ENCODE measurements around the gene LIM2.
"Not testable (repeated sequence)": the region's sequence is repeated elsewhere in the genome, so short reads cannot be mapped to it uniquely, and the experiment has no call there.

Gene LIM2, protein sequence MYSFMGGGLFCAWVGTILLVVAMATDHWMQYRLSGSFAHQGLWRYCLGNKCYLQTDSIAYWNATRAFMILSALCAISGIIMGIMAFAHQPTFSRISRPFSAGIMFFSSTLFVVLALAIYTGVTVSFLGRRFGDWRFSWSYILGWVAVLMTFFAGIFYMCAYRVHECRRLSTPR

DNA sequence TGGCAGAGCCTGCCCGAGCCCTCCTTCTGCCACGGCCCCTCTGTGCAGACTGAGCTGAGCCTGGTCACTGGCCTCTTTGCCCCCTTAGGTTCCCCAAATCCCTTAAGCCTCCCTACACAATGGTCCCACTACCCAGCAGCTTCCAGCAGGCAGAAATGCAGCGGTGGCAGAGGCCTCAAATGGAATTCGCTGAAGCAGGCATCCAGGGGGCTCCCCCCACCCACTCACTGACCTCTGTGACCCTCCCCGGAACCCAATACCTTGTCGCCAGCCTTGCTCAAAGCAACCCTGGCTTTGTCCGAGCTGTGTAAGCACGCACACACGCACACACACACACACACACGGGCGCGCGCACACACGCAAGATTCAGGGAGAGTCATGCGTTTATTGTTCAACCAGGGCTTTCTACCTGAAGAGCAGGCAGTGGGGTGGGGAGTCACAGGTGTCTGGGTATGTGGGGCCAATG, at the start of gene LIM2:
Gene LIM2, minus strand, starts transcription at position 51 of the 466 bp plus-strand sequence. CDS start 531 bp downstream, outside the sequence.
- Histone ChIP-seq H3K27me3 (ENCODE audit: control insufficient read depth, insufficient read depth, low read length) (no peaks in the 10 kb centered on the region), H3K9ac (ENCODE audit: low read length) (no peak within 1 kb of the TSS), H3K4me1 (ENCODE audit: control insufficient read depth, insufficient read depth, low read length) (no peaks in the 10 kb centered on the region), H3K36me3 (ENCODE audit: control insufficient read depth, insufficient read depth, low read length) (no peaks in the 10 kb centered on the region), H3K27ac (ENCODE audit: low read depth, low read length) (no peak within 1 kb of the TSS), H3K4me3 (ENCODE audit: low read length) (no peak within 1 kb of the TSS)

DNA sequence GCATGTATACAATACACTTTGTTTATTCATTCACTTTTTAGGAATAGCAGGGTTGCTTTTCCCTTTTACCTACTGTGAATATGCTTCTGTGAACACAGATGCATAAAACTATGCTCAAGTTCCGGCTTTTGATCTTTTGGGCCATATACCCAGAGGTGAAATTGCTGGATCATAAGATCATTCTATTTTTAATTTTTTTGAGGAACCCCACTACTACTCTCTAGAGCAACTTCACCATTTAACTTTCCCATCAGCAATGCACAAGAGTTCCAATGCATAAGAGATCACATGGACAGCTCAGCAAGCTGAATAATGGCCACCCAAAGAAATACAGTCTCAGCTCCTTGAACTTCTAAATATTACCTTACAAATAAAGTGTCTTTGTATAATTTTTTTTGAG, 46.7 kb upstream of the LIM2 start:
- no peak overlapping the region for H3K27ac ChIP-seq (ENCODE audit: low read depth, low read length)
- H3K27me3 ChIP-seq (ENCODE audit: control insufficient read depth, insufficient read depth, low read length), result peaks cover 3% of the 10 kb centered on the region
- H3K4me1 ChIP-seq (ENCODE audit: control insufficient read depth, insufficient read depth, low read length), result no peaks in the 10 kb centered on the region
- H3K36me3 ChIP-seq (ENCODE audit: control insufficient read depth, insufficient read depth, low read length), result no peaks in the 10 kb centered on the region
- H3K9ac ChIP-seq (ENCODE audit: low read length), result no peak overlapping the region
- no peak overlapping the region for H3K4me3 ChIP-seq (ENCODE audit: low read length)

DNA sequence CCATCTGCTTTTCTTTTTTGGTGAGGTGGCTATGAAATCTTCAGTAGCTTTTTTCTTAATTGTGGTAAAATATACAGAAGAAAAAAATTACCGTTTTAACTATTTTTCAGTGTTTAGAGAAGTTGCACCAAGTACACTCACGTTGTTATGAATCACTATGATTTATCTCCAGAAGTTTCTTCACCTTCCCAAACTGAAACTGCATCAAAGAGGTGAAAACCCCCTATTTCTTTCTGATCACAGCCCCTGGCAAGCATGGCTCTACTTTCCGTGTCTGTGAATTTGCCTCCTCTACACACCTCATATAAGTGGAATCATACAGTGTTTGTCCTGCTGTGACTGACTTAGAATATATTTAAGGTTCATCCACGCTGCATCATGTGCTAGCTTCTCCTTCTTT, 45.3 kb upstream of the LIM2 start:
- Histone ChIP-seq H3K9ac (ENCODE audit: low read length) (no peak overlapping the region), H3K36me3 (ENCODE audit: control insufficient read depth, insufficient read depth, low read length) (no peaks in the 10 kb centered on the region), H3K4me3 (ENCODE audit: low read length) (no peak overlapping the region), H3K27ac (ENCODE audit: low read depth, low read length) (no peak overlapping the region), H3K4me1 (ENCODE audit: control insufficient read depth, insufficient read depth, low read length) (no peaks in the 10 kb centered on the region), H3K27me3 (ENCODE audit: control insufficient read depth, insufficient read depth, low read length) (peaks cover 3% of the 10 kb centered on the region)

DNA sequence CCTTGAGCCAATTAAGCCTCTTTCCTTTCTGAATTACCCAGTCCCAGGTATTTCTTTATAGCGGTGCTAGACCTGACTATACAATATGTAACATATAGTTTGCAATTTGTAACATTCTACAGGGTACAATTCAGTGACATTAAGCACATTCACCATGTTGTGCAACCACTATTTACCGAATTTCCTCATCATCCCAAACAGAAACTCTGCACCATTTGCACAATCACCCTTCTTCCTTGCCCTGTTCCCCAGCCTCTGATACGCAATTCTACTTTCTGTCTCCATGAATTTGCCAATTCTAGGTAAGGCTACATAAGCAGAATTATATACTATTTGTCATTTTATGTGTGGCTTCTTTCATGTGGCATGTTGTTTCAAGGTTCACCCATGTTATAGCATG, 43.4 kb upstream of the LIM2 start:
- Histone ChIP-seq H3K4me1 (ENCODE audit: control insufficient read depth, insufficient read depth, low read length) (no peaks in the 10 kb centered on the region), H3K4me3 (ENCODE audit: low read length) (no peak overlapping the region), H3K9ac (ENCODE audit: low read length) (no peak overlapping the region), H3K27me3 (ENCODE audit: control insufficient read depth, insufficient read depth, low read length) (peaks cover under 1% of the 10 kb centered on the region), H3K27ac (ENCODE audit: low read depth, low read length) (no peak overlapping the region), H3K36me3 (ENCODE audit: control insufficient read depth, insufficient read depth, low read length) (no peaks in the 10 kb centered on the region)

DNA sequence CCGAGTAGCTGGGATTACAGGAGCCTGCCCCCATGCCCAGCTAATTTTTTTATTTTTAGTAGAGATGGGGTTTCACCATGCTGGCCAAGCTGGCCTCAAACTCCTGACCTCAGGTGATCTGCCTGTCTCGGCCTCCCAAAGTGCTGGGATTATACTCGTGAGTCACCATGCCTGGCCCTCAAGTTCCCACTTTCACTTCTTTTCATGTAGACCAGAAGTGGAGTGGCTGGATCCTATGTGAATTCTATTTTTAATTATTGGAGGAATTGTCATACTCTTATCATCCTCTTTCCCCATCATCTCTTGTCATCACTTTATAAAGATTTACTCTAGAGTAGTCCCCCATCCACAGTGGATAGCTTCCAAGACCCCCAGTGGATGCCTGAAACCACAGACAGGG, 42.4 kb upstream of the LIM2 start:
- Histone ChIP-seq H3K36me3 (ENCODE audit: control insufficient read depth, insufficient read depth, low read length) (no peaks in the 10 kb centered on the region), H3K27me3 (ENCODE audit: control insufficient read depth, insufficient read depth, low read length) (no peaks in the 10 kb centered on the region), H3K4me3 (ENCODE audit: low read length) (no peak overlapping the region), H3K4me1 (ENCODE audit: control insufficient read depth, insufficient read depth, low read length) (no peaks in the 10 kb centered on the region), H3K27ac (ENCODE audit: low read depth, low read length) (no peak overlapping the region), H3K9ac (ENCODE audit: low read length) (no peak overlapping the region)

DNA sequence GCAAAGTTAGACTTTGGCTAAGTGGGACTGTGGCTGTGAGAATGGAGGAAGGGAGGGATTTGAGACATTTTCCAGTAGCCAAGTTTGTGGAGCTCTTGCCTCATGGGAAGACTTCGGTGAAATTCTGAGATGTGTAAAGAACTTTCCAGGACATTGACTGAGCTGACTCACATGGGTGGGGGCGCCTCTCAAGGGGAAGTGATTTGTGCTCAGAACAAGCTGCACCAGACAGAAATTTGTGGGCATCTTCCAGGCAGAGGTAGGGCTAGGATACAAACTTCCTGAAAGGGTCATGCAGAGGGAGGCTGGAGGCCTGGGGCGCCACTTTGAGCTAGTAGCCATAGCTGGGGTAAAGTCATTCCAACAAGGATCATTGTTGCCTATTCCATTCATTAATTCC, 39.4 kb upstream of the LIM2 start:
- H3K4me3 ChIP-seq (ENCODE audit: low read length), result no peak overlapping the region
- H3K4me1 ChIP-seq (ENCODE audit: control insufficient read depth, insufficient read depth, low read length), result no peaks in the 10 kb centered on the region
- H3K27me3 ChIP-seq (ENCODE audit: control insufficient read depth, insufficient read depth, low read length), result no peaks in the 10 kb centered on the region
- H3K27ac ChIP-seq (ENCODE audit: low read depth, low read length), result no peak overlapping the region
- no peak overlapping the region for H3K9ac ChIP-seq (ENCODE audit: low read length)
- no peaks in the 10 kb centered on the region for H3K36me3 ChIP-seq (ENCODE audit: control insufficient read depth, insufficient read depth, low read length)

DNA sequence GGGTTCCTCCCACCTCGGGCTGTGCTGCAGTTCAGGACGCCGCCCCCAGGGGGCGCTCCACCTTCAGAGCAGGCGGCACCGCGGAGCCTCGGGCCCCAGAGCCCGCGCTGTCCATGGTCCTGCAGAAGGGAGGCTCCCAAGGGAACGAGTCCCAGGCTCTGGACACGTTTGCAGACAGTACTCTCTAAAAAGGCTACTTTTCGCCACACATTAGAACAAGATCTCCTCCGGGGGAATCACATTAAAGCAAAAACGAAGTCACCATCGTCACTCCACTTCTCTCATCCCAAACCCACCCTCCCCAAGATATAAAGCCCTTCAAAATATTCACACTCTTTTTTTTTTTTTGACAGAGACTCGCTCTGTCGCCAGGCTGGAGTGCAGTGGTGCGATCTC, 34.3 kb upstream of the LIM2 start:
- H3K4me3 ChIP-seq (ENCODE audit: low read length), result no peak overlapping the region
- H3K27me3 ChIP-seq (ENCODE audit: control insufficient read depth, insufficient read depth, low read length), result peaks cover 3% of the 10 kb centered on the region
- H3K27ac ChIP-seq (ENCODE audit: low read depth, low read length), result no peak overlapping the region
- no peaks in the 10 kb centered on the region for H3K4me1 ChIP-seq (ENCODE audit: control insufficient read depth, insufficient read depth, low read length)
- no peaks in the 10 kb centered on the region for H3K36me3 ChIP-seq (ENCODE audit: control insufficient read depth, insufficient read depth, low read length)
- no peak overlapping the region for H3K9ac ChIP-seq (ENCODE audit: low read length)

DNA sequence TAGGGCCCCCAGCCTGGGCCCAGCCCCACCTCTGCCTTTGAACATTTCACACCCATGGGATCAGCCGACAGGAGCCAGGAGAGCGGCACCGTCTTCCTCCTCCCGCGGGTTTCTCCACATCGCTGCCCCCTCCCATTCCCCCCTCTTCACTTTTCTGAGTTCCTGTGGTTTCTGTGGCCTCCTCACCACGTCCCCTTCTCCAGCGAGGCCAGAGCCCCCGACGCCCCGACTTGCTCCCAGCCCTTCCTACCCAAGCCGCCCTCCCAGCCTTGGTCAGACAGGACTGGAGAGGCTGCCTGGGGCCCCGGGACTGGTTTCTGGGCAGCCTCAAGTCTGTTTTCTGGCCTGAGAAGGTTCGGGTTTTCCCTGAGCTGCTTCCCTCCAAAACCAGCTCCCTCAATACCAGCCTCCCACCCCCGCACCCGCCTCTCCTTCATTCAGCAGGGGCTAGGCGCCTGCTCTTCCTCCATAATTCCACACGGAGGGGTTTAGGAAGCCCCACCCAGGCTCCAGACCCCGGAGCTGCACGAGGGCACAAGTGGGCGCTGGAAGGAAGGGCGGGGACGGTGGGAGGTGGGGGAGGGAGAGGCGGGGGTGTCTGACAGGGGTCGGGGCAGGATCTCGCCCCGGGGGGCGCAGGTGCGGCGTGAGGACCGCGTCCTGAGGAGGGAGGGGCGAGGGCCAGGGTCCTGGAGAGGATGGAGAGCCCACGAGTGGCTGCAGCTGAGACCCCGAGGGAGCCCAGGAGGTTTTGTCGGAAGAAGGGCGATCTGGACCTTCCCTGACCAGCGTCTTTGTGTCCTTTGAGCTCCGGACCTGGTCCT, 33.7 kb upstream of the LIM2 start:
- peaks cover 3% of the 10 kb centered on the region for H3K27me3 ChIP-seq (ENCODE audit: control insufficient read depth, insufficient read depth, low read length)
- no peak overlapping the region for H3K9ac ChIP-seq (ENCODE audit: low read length)
- H3K4me3 ChIP-seq (ENCODE audit: low read length), result no peak overlapping the region
- H3K36me3 ChIP-seq (ENCODE audit: control insufficient read depth, insufficient read depth, low read length), result no peaks in the 10 kb centered on the region
- no peak overlapping the region for H3K27ac ChIP-seq (ENCODE audit: low read depth, low read length)
- H3K4me1 ChIP-seq (ENCODE audit: control insufficient read depth, insufficient read depth, low read length), result no peaks in the 10 kb centered on the region

DNA sequence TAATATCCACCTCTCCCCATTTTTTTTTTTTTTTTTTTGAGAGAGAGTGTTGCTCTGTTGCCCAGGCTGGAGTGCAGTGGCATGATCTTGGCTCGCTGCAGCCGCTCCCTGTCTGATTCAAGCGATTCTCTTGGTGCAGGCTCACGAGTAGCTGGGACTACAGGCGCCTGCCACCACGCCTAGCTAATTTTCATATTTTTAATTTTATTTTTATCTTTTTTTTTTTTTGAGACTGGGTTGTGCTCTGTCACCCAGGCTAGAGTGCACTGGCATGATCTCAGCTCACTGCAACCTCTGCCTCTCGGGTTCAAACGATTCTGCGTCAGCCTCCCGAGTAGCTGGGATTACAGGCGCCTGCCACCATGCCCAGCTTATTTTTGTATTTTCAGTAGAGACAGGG, 32.7 kb upstream of the LIM2 start:
- not testable (repeated sequence) for H3K27me3 ChIP-seq (ENCODE audit: control insufficient read depth, insufficient read depth, low read length); H3K4me3 ChIP-seq (ENCODE audit: low read length); H3K36me3 ChIP-seq (ENCODE audit: control insufficient read depth, insufficient read depth, low read length); H3K4me1 ChIP-seq (ENCODE audit: control insufficient read depth, insufficient read depth, low read length); H3K9ac ChIP-seq (ENCODE audit: low read length); H3K27ac ChIP-seq (ENCODE audit: low read depth, low read length)

DNA sequence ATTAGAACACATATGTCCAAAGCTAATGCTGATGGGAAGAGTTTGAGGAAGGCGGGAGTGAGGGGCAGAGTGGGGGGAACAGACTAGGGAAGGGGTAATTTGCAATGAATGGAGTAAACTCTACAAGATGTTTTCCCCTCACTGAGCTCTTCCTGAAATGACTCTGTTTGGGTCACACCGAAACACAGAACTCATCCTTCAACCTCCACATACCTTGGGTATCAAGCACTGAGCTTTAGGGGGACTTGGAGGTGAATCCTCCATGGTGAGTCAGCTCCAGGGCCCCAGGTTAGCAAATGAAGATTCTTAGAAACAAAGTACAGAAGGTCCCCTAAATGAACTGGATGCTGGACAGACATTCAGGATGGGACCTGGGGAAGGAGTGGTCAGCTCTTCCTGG, 30.9 kb upstream of the LIM2 start:
- no peak overlapping the region for H3K27ac ChIP-seq (ENCODE audit: low read depth, low read length)
- no peaks in the 10 kb centered on the region for H3K36me3 ChIP-seq (ENCODE audit: control insufficient read depth, insufficient read depth, low read length)
- no peak overlapping the region for H3K9ac ChIP-seq (ENCODE audit: low read length)
- no peaks in the 10 kb centered on the region for H3K4me1 ChIP-seq (ENCODE audit: control insufficient read depth, insufficient read depth, low read length)
- H3K4me3 ChIP-seq (ENCODE audit: low read length), result no peak overlapping the region
- peaks cover 3% of the 10 kb centered on the region for H3K27me3 ChIP-seq (ENCODE audit: control insufficient read depth, insufficient read depth, low read length)

DNA sequence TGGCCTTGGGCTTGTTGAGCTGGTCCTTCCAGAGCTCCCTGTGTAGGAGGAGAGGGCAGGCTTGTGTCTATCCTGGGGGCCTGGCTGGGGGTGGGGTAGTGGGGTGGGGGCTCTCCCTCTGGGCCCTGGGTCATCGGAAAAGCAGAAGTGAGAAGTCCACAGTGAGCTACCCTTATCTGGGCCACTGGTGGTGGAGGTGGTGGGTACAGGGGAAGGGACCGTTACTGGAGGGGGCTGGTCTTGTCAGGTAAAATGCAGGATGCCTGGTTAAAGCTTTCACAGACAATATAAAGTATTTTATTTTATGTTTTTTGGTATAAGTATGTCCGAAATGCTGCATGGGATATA, 30.0 kb upstream of the LIM2 start:
- no peak overlapping the region for H3K9ac ChIP-seq (ENCODE audit: low read length)
- no peaks in the 10 kb centered on the region for H3K4me1 ChIP-seq (ENCODE audit: control insufficient read depth, insufficient read depth, low read length)
- no peaks in the 10 kb centered on the region for H3K36me3 ChIP-seq (ENCODE audit: control insufficient read depth, insufficient read depth, low read length)
- H3K27ac ChIP-seq (ENCODE audit: low read depth, low read length), result no peak overlapping the region
- H3K27me3 ChIP-seq (ENCODE audit: control insufficient read depth, insufficient read depth, low read length), result peaks cover 3% of the 10 kb centered on the region
- no peak overlapping the region for H3K4me3 ChIP-seq (ENCODE audit: low read length)

DNA sequence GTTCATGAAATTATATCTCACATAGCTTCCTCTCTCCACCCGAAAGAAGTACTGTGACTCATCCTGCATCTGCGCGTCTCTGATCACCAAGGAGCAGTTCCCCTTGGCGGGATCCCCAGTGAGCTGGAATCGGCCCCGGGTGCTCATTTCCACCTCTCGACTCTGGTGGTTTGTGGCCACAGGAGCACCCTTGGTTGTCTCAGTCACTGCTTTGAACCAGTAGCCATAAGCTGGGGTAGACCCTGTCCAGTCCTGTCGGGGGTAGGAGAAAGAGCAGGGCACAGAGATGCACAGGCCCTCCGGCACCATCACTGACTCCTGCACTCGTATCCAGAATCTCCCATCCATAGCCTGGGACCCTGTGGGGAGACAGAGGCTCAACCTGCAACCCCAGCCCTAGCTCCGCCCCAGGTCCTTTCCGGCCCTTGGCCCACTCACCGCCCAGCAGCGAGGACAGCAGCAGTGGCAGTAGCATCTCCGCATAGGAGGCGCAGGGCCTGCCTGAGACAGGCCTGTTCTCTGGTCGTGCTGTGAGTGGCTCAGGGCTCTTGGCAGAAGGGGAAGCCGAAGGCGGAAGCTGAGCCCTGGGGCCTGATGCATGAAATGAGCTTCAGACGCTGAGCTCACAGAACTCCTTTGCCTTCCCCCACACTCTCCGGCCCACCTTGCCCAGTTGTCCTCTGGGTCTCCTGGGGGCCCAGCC, 29.5 kb upstream of the LIM2 start, which contains the start of gene SIGLEC10:
Gene SIGLEC10, minus strand, starts transcription at position 536 of the 703 bp plus-strand sequence. Its CDS starts 61 bp downstream, at position 475.
- no peaks in the 10 kb centered on the region for H3K4me1 ChIP-seq (ENCODE audit: control insufficient read depth, insufficient read depth, low read length)
- H3K27me3 ChIP-seq (ENCODE audit: control insufficient read depth, insufficient read depth, low read length), result peaks cover 3% of the 10 kb centered on the region
- H3K27ac ChIP-seq (ENCODE audit: low read depth, low read length), result no peak within 1 kb of the TSS

More for the DNA sequence above, 29.5 kb upstream of the LIM2 start, which contains the start of gene SIGLEC10:
- peak within 1 kb of the TSS; percentile 44 for H3K4me3 ChIP-seq (ENCODE audit: low read length)
- H3K36me3 ChIP-seq (ENCODE audit: control insufficient read depth, insufficient read depth, low read length), result no peaks in the 10 kb centered on the region
- no peak within 1 kb of the TSS for H3K9ac ChIP-seq (ENCODE audit: low read length)

Measured in rectal smooth muscle tissue (tissue), 1 donor.